ENCODE data around the gene GM2A. TPM values are rescaled to one million over a fixed set of nuclear protein-coding genes. Genes with fewer than 3 reads are reported as not detected.
A peak's percentile ranks its signal among the peaks of the same experiment; 100 is the strongest.

GM2A gene
- polyA plus RNA-seq, 3 donors = 22.2 to 57.9 (median 28.0) TPM

DNA sequence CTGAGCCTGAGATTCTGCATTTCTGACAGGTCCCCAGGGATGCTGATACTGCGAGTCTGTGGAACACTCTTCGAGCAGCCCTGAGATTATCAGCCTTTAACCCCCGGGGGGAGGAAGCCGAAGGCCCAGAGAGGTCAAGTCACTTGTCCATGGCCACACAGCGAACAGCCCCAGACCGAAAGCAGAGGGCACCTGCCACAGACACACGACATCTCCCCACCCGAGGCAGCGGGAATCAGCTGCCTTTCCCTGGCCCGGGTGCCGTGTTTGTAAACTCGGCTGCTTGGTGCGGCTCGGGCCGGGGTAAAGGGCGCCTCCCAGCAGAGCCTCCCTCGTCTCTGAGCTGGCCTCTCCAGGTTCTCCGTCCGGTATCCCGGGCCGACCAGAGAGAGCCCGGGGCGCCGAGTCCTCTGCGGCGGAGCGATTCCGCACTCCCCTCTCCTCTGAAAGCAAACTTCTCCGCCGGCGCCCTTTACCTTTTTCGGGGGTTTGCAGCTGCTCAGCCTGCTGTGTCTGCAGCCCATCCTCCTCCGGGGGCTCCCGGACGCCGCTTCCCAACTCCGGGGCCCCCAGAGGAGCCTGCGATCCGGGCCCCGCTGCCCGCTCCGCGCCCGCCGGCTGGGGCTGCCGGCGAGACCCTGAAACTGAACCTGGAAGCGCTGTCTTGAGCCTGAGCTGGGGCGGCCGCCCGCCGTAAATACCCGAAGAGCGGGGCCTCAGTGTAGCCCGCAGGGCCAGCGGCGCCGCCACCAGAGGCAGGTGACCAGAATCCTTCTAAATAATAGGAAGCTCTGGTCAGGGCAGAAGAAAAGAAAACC, 29.3 kb upstream of the GM2A start, which contains the start of gene CCDC69:
TSS of gene CCDC69 (minus strand) at position 646 of the 818 bp plus-strand sequence. CDS start at position 524, 122 bp downstream.
- Histone ChIP-seq H4K20me1 (ENCODE audit: insufficient read depth, low read length) (no peaks in the 10 kb centered on the region), H3K27me3 (ENCODE audit: control insufficient read depth in 2 of 2, insufficient read depth in 2 of 2, low read length in 2 of 2) (no peaks in the 10 kb centered on the region), H3K79me2 (ENCODE audit: insufficient read depth, low read length) (peaks cover 60% of the 10 kb centered on the region), H3K36me3 (replicated peaks in 1 of 2; ENCODE audit: control insufficient read depth in 1 of 2, insufficient read depth in 2 of 2, low read length in 2 of 2) (peaks cover 0 to 28% of the 10 kb centered on the region in 2 donors), H2AFZ (ENCODE audit: insufficient read depth, low read depth, low read length, poor library complexity, severe bottlenecking) (peak within 1 kb of the TSS; percentile 64), H3K4me3 (replicated peaks in 1 of 3; ENCODE audit: low read depth in 2 of 3, low read length in 3 of 3) (peak within 1 kb of the TSS; percentile 66 to 96 (median 93)), H3K4me1 (ENCODE audit: control insufficient read depth in 1 of 2, insufficient read depth in 2 of 2, low read length in 2 of 2) (peaks cover 53 to 73% of the 10 kb centered on the region in 2 donors), H3K4me2 (replicated peaks; ENCODE audit: extremely low read depth, low read length, poor library complexity, severe bottlenecking) (peak within 1 kb of the TSS; percentile 94), H3K9me3 (replicated peaks in 1 of 2; ENCODE audit: control insufficient read depth in 1 of 2, insufficient read depth in 1 of 2, low read length in 2 of 2) (no peaks in the 10 kb centered on the region), H3K27ac (ENCODE audit: low read depth in 1 of 2, low read length in 2 of 2) (peak within 1 kb of the TSS; percentile 92 to 94), H3K9ac (ENCODE audit: insufficient read depth, low read length, poor library complexity, severe bottlenecking) (peak within 1 kb of the TSS; percentile 91)
- DNase-seq = peak in 2 of 3 donors; percentile 54 to 58
- peaks cover 0 to 3% (median 0%) of the 10 kb centered on the region in 3 donors for H3K27me3 Mint-ChIP-seq (ENCODE audit: low read depth in 3 of 3)
- TF ChIP-seq, protein P1, sequence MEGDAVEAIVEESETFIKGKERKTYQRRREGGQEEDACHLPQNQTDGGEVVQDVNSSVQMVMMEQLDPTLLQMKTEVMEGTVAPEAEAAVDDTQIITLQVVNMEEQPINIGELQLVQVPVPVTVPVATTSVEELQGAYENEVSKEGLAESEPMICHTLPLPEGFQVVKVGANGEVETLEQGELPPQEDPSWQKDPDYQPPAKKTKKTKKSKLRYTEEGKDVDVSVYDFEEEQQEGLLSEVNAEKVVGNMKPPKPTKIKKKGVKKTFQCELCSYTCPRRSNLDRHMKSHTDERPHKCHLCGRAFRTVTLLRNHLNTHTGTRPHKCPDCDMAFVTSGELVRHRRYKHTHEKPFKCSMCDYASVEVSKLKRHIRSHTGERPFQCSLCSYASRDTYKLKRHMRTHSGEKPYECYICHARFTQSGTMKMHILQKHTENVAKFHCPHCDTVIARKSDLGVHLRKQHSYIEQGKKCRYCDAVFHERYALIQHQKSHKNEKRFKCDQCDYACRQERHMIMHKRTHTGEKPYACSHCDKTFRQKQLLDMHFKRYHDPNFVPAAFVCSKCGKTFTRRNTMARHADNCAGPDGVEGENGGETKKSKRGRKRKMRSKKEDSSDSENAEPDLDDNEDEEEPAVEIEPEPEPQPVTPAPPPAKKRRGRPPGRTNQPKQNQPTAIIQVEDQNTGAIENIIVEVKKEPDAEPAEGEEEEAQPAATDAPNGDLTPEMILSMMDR (IDR thresholded peaks at IDR 0.05) = no peak
- H3K36me3 Mint-ChIP-seq = peaks cover 29 to 38% of the 10 kb centered on the region in 2 donors
- peaks cover 0 to 2% (median 0%) of the 10 kb centered on the region in 7 donors for H3K9me3 Mint-ChIP-seq
- peaks cover 64% of the 10 kb centered on the region for H3K4me1 Mint-ChIP-seq
- intact Hi-C loops (cut with micrococcal nuclease) = loop anchor here in 1 of 2 donors (2.0 kb wide), 1 partner anchor 15 kb away; no protein-coding TSS in a partner anchor
- 0% methylated on average over 50 of the region's 58 CpGs for WGBS (ENCODE audit: insufficient coverage)
- H3K27ac Mint-ChIP-seq = peak within 1 kb of the TSS; percentile 92 to 97 (median 94)
- H3K4me3 Mint-ChIP-seq = peak within 1 kb of the TSS; percentile 90 to 96

DNA sequence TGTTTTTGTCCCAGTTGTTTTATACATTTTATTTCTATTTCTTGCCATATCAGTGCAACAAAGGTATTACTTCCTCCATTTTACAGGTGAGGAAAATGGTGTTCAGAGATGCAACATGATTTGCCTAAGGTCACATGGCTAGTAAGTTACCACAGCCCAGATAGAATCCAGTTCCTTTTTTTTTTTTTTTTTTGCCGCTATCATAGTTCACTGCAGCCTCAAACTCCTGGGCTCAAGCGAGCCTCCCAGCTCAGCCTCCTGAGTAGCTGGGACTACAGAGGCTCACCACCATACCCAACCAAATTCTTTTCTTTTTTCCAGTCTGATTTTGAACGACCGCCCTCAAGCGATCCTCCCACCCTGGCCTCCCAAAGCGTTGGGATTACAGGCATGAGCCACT, 28.6 kb upstream of the GM2A start:
- TF ChIP-seq, protein P1 (IDR thresholded peaks at IDR 0.05) = no peak
- peaks cover 53% of the 10 kb centered on the region for H3K79me2 ChIP-seq (ENCODE audit: insufficient read depth, low read length)
- Mint-ChIP-seq H3K36me3 (peaks cover 23 to 30% of the 10 kb centered on the region in 2 donors), H3K4me3 (peak overlapping the region; percentile 90 to 96), H3K27me3 (ENCODE audit: low read depth in 3 of 3) (peaks cover 0 to 2% (median 0%) of the 10 kb centered on the region in 3 donors), H3K27ac (peak overlapping the region; percentile 46 to 97 (median 94)), H3K9me3 (peaks cover 0 to 2% (median 0%) of the 10 kb centered on the region in 7 donors), H3K4me1 (peaks cover 57% of the 10 kb centered on the region)
- H2AFZ ChIP-seq (ENCODE audit: insufficient read depth, low read depth, low read length, poor library complexity, severe bottlenecking) = peak overlapping the region; percentile 64
- H3K36me3 ChIP-seq (replicated peaks in 1 of 2; ENCODE audit: control insufficient read depth in 1 of 2, insufficient read depth in 2 of 2, low read length in 2 of 2) = peaks cover 0 to 21% of the 10 kb centered on the region in 2 donors
- H3K4me3 ChIP-seq (replicated peaks in 1 of 3; ENCODE audit: low read depth in 2 of 3, low read length in 3 of 3) = peak overlapping the region; percentile 66 to 96 (median 93)
- no peaks in the 10 kb centered on the region for H3K9me3 ChIP-seq (replicated peaks in 1 of 2; ENCODE audit: control insufficient read depth in 1 of 2, insufficient read depth in 1 of 2, low read length in 2 of 2)
- H3K27ac ChIP-seq (ENCODE audit: low read depth in 1 of 2, low read length in 2 of 2) = peak overlapping the region; percentile 92 to 94
- peak in 2 of 3 donors; percentile 44 to 56 for DNase-seq
- no peaks in the 10 kb centered on the region for H4K20me1 ChIP-seq (ENCODE audit: insufficient read depth, low read length)
- WGBS (ENCODE audit: insufficient coverage) = 20% methylated on average over 1 of the region's 6 CpGs
- peak overlapping the region; percentile 91 for H3K9ac ChIP-seq (ENCODE audit: insufficient read depth, low read length, poor library complexity, severe bottlenecking)
- intact Hi-C loops (cut with micrococcal nuclease) = no loop called here
- H3K27me3 ChIP-seq (ENCODE audit: control insufficient read depth in 2 of 2, insufficient read depth in 2 of 2, low read length in 2 of 2) = no peaks in the 10 kb centered on the region
- H3K4me1 ChIP-seq (ENCODE audit: control insufficient read depth in 1 of 2, insufficient read depth in 2 of 2, low read length in 2 of 2) = peaks cover 52 to 66% of the 10 kb centered on the region in 2 donors
- peak overlapping the region; percentile 94 for H3K4me2 ChIP-seq (replicated peaks; ENCODE audit: extremely low read depth, low read length, poor library complexity, severe bottlenecking)
